Measurements from ENCODE around the gene UBALD1.

The UBALD1 gene

GRCh38 chr16:4588961-4589360 lies 25.7 kb downstream of the UBALD1 start:
- no peak for DNase-seq (ENCODE audit: extremely low read depth, low read depth)
- H3K4me3 ChIP-seq (replicated peaks; ENCODE audit: low read depth, low read length), result no peak overlapping the region
- TF ChIP-seq CTCF (IDR thresholded peaks at IDR 0.05; ENCODE audit: low read depth, low read length, missing control alignments), result no peak

- no peak for TF ChIP-seq CTCF (IDR thresholded peaks at IDR 0.05; ENCODE audit: low read depth, low read length, missing control alignments)
- no peak overlapping the region for H3K4me3 ChIP-seq (replicated peaks; ENCODE audit: low read depth, low read length)
- no peak for DNase-seq (ENCODE audit: extremely low read depth, low read depth)
Observed at GRCh38 chr16:4588386-4588785, 26.3 kb downstream of the UBALD1 start.

GRCh38 chr16:4586291-4586690 lies 28.4 kb downstream of the UBALD1 start:
- no peak overlapping the region for H3K4me3 ChIP-seq (replicated peaks; ENCODE audit: low read depth, low read length)
- DNase-seq (ENCODE audit: extremely low read depth, low read depth), result no peak
- TF ChIP-seq CTCF (IDR thresholded peaks at IDR 0.05; ENCODE audit: low read depth, low read length, missing control alignments), result no peak

GRCh38 chr16:4583906-4584305 lies 30.8 kb downstream of the UBALD1 start:
- no peak for DNase-seq (ENCODE audit: extremely low read depth, low read depth)
- no peak overlapping the region for H3K4me3 ChIP-seq (replicated peaks; ENCODE audit: low read depth, low read length)
- no peak for TF ChIP-seq CTCF (IDR thresholded peaks at IDR 0.05; ENCODE audit: low read depth, low read length, missing control alignments)

GRCh38 chr16:4580250-4580649 lies 34.4 kb downstream of the UBALD1 start:
- no peak for TF ChIP-seq CTCF (IDR thresholded peaks at IDR 0.05; ENCODE audit: low read depth, low read length, missing control alignments)
- no peak for DNase-seq (ENCODE audit: extremely low read depth, low read depth)
- H3K4me3 ChIP-seq (replicated peaks; ENCODE audit: low read depth, low read length), result no peak overlapping the region

GRCh38 chr16:4578961-4579530 lies 35.6 kb downstream of the UBALD1 start:
- H3K4me3 ChIP-seq (replicated peaks; ENCODE audit: low read depth, low read length), result no peak overlapping the region
- DNase-seq (ENCODE audit: extremely low read depth, low read depth), result no peak
- TF ChIP-seq CTCF (IDR thresholded peaks at IDR 0.05; ENCODE audit: low read depth, low read length, missing control alignments), result no peak

- DNase-seq (ENCODE audit: extremely low read depth, low read depth), result no peak
- no peak overlapping the region for H3K4me3 ChIP-seq (replicated peaks; ENCODE audit: low read depth, low read length)
- TF ChIP-seq CTCF (IDR thresholded peaks at IDR 0.05; ENCODE audit: low read depth, low read length, missing control alignments), result no peak
Observed at GRCh38 chr16:4576008-4576407, 38.7 kb downstream of the UBALD1 start.
